ENCODE results near the gene CASP3.
"Not testable (repeated sequence)": the region's sequence is repeated elsewhere in the genome, so short reads cannot be mapped to it uniquely, and the experiment has no call there.

The CASP3 gene

DNA sequence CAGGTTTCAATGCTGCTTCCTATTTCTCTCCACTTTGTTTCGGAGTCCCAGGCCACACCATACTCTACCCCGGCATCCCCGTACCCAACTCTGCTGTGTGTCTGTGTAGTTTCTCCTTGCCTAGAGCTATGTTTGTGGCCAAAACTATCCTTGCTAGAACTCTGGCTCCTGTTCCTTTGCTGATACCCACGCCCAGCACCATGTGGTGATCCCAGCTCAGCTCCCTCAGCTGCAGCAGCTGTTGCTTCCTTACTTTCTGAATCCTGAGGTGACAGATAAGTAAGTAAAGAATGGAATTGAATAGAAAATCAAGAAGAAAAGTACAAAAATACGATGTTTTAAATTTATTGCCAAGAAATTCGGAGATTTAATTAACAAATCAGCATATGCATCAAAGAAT, 55.8 kb downstream of the CASP3 start:
- DNase-seq = no peak

DNA sequence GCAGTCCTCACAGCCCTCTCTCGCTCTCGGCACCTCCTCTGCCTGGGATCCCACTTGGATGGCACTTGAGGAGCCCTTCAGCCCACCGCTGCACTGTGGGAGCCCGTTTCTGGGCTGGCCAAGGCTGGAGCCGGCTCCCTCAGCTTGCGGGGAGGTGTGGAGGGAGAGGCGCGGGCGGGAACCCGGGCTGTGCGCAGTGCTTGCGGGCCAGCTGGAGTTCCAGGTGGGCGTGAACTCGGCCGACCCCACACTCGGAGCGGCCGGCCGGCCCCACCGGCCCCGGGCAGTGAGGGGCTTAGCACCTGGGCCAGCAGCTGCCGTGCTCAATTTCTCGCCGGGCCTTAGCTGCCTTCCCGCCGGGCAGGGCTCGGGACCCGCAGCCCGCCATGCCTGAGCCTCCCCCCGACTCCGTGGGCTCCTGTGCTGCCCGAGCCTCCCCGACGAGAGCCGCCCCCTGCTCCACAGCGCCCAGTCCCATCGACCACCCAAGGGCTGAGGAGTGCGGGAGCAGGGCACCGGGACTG, 57.4 kb downstream of the CASP3 start:
- not testable (repeated sequence) for DNase-seq

DNA sequence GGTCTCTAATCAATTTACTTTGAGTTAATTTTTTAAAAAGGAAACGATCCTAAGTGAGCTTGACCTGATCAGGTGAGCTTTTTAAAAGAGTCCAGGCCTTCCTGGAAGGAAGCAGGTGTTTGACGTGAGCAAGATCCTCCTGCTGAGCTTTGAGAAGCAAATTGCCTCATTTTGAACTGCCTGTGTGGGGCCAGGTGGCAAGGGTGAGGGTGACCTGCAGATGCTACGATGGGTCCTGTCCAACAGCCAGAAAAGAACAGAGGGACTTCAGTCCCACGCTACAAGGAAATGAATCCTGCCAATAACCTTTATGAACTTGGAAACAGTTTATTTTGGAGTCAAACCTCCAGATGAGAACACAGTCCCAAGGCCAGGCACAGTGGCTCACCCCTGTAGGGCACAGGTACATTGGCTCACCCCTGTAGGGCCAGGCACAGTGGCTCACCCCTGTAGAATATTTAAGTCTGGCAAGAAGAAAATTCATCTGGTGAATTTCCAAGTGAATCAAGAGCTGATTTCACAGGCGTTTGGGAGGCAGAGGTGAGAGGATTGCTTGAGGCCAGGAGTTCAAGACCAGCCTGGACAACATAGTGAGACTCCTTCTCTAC, 58.1 kb downstream of the CASP3 start:
- no peak for DNase-seq

DNA sequence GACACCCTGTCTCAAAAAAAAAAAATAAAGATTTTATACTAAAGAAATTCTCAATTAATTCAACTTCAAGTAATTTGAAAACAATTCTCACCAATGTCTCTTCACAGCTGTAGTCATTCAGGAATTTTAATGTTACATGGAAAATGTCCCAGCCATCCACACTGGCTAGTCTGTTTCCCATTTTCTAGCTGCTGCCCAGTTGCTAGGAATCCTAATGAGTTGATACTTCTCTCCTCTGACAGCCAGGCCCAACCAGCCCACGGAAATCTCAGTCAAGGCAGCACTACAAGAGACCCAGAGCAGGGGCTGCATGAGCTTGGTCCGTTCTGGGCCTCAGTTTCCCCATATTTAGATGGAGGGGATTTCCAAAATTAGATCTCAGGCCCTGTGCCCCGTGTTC, 59.1 kb downstream of the CASP3 start:
- no peak for DNase-seq

DNA sequence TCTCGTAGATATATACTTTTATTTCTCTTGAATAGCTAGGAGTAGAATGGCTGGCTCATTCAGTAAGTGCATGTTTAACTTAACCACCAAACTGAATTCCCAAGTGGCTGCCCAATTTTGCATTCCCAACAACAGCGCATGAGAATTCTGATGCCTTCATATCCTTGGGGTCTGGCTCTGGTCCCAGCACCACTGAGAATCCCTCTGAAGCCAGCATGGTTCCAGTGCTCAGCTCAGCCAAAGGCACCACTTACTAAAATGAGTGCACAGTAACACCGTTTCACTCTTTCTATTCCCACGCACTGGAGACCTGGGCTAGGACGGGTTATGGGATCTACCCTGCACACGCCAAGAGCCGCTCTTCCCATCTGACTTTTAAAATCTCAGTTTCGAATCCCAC, 60.4 kb downstream of the CASP3 start:
- no peak for DNase-seq

DNA sequence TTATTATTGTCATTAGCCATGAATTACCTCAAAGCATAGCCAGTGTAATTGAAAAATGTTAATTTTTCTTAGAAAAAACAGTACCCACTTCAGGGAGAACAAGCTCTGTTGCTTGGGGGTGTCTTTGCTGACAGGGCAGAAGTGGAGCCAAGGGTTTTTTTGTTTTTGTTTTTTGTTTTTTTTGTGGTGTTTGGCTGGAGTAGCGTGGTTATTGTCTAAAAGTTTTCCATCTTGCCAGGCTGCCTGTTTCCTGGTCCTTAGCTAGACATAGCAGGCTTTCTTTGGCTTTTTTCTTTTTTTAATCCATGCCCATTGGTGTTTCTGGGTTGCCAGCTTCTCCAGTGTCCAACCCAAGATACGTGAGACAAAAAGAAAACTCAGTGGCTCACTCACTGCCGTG, 61.5 kb downstream of the CASP3 start:
- no peak for DNase-seq

DNA sequence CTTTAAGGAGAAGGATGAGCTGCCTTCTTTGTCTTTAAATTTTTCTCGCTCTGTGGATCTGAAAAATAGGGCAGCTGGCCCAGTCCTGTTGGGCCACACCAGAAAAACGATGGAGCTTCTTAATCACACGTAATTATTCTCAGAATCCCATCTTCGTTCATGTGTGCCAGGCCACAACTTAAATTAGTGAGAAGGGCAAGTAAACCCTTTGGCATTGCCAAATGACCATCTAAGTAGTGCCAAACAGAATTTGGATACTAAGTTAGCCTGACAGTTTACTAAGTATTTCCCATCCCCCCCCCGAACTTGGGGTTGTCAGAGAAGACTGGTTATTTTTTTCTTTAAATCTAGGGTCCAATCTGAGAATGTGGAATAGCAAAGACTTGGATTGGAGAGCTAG, 62.0 kb downstream of the CASP3 start:
- no peak for DNase-seq

DNA sequence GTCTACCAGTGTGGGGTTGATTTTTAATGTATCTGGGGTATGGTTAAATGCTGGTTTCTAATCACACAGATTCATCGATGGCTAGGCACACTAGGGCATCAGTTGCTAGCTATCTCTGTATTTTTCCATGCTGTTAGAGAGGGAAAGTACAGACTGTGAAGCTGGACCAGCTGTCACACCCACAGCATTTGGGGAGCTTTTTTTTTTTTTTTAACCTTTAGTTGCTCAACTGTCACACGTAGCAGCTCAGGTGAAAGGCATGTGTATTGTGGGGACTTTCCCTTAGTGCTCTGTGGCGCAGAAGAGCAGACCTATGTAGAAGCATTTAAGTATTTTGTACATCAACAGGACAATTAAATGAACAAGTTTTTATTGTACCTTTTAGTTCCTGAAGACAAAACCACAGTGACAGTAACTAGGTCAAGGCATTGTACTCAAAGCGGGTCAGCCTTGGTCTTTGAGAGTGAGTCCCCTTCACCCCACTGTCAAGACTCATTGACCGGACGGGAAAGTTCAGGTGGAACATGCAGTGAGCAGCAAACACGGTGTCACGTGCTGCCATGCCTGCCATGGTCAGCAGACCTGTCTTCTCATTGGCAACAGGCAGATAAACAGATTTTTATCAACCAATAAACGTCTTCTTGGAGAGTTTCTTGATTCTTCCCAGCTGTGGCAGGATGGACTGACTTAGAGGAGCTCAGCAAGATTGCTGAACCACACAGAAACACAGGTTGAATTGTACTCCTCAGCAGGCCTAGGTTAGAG, 65.3 kb downstream of the CASP3 start:
- DNase-seq = no peak
